ENCODE measurements around the gene MEAK7.

MEAK7 gene

DNA sequence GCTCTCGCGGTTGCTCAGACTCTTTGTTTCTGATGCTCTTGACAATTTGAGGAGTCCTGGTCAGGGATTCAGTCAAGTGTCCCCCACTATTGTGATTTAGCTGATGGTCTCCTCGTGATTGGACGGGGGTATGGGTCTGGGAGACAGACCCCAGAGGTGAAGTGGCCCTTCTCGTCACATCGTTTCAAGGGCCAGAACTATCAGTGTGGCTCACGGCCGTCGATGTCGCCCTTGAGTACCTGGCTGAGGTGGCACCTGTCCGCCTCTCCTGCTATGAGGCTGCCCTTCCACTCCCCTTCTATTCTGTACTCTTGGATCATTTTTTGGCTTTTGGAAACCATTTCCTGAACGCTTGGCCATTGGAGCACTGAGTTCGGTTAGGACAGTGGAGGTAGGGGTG lies 7.4 kb upstream of the MEAK7 start:
- DNase-seq, result no peak

DNA sequence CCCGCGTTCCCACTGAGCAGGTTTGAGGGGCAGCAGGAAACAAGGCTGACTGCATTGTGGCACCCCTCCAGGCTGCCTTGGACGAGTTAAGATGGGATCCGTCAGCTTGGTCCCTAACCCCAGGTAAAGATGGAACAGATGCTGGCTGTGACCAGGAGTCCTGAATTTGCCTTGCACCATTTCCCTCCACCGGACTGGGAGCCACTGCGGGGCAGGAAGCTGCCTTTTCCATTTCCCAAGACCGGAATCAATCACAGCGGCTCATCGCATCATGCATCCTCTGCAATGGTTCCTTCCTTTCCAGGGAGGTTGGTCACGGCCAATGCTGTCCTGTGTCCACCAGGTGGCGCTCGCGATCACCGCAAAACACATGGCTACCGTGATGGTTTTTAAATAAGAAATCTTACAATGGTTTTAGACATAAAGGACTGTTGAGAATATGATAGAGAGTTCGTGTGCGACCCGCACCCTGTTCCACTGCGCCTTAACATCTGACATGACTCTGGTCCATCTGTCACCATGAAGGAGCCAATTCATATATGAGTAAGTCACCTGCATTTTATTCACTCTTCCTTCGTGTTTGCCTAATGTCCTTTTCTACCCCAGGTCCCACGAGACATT lies 6.8 kb upstream of the MEAK7 start:
- no peak for DNase-seq

DNA sequence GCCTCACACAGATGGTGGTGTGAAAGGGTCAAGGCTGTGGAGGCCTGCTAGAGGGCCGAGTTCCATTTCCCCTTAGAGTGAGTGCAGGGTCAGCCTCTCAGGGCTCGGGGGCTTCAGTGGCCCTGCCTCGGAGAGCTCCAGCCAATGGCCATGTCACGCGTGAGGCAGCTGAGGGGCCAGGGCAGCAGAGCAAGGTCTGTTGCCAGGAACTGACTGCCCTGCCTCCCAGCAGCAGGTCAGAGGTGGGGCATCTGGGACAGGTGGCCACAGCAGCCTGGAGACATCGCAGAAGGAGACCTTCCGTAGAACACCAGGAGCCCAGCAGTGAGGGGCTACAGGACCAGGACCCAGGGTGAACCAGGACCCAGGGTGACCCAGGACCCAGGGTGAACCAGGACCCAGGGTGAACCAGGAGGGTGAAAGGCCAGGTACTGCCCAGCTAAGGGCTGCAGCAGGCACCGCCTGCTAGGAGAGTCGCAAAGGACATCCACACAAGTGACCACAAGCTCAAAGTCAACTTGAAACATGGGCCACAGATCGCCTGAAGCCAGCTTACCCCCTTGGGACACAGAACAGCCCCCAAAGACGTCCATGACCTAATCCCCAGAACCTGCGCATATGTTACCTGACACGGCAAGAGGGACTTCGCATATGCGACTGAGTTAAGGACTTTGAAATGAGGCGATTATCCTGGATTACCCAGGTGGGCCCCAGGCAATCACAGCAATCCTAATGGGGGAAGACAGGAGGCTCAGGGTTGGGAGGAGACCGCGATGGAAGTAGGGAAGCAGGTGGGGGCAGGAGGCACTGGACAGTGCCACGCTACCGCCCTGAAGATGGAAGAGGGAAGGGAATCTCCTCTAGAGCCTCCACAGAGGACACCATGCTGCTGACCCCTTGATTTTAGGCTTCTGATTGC lies 4.8 kb upstream of the MEAK7 start:
- no peak for DNase-seq

DNA sequence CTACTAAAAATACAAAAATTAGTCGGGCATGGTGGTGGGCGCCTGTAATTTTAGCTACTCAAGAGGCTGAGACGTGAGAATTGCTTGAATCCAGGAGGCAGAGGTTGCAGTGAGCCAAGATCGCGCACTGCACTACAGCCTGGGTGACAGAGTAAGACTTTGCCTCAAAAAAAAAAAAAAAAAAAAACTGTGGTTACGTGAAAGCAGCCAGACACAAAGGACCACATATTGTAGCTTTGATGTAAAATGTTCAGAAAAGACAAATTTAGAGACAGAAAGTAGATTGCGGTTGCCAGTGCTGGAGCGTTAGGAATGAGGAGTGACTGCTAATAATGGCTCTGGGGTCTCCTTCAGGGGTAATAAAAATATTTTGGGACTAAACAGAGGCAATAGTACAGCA lies 4.0 kb upstream of the MEAK7 start:
- DNase-seq, result no peak

DNA sequence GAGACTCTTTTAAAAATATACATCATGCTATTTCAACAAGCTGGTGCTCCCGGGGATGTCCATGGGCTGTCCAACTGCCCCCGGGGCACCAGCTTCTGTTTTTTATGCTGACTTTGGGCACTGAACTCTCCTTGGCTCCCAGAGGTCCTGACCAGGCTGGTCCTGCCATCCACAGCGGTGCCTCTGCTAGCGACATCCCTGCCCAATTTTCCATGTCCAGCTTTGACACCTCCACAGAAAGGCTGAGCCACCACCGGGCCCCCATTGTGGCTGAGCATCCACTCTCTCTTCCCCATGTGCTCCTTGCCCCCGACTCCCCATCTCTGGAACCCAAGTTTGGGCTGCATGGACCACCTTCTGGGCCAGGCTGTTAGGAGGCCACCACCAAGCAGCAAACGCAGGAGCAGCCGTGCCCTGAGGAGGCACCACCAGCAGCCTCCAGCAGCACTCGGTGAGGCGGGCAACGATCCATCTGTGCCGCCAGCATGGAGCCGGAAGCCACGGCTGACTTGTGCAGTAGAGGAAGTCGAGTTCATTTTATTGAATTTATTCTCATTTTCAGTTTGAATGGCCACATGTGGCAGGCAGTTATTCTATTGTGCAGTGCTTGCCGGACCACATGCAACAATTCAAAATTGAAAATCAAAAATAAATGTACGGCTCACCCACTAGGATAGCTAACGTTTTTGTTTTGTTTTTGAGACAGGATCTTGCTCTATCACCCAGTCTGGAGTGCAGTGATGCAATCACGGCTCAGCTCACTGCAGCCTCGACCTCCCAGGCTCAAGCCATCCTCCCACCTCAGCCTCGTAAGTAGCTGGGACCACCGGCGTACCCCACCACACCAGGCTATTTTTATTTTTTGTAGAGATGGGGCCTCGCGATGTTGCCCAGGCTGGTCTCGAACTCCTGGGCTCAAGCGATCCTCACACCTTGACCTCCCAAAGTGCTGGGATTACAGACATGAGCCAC lies 2.8 kb upstream of the MEAK7 start:
- DNase-seq, result no peak

DNA sequence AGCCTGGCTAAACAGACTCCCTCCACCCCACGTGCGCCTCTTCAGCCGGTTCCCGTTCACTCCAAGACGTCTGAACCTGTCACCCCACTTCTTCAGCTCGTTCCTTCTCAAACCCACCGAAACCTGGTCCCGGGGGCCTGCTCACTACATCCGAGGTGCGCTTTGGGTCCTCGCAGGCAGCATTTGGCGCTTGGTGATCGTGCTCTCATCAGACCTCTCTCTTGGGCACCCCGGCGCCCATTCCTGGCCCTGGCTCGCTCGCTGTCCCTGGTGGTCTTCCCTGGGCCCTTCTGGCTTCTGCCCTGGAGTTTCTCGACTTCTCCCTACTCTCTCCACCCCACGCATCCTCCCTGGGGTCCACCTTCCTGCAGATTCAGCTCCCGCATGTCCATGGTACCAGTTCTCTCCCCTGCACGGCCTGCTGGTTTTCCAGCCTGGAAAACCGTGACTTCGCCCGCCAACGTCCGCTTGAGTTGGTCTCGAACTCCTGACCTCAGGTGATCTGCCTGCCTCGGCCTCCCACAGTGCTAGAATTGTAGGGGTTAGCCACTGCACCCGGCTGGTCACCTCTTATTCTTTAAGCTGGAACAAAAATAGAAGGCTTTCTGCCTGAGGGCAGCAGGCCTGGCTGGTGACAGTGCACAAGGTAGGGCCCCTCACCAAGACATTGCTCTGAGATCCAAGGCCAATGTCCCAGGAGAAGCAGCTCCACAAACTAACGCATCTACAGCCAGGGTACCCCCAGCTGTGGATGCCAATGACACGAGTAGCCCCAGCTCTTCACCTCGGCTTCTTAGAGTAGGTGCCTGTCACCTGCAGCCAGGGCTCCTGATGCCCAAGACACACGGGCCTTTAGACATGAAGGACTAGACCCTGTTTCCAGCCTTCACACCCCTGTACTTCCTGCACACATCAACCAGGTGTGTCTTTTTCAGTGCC lies 1.1 kb upstream of the MEAK7 start:
- no peak for DNase-seq

DNA sequence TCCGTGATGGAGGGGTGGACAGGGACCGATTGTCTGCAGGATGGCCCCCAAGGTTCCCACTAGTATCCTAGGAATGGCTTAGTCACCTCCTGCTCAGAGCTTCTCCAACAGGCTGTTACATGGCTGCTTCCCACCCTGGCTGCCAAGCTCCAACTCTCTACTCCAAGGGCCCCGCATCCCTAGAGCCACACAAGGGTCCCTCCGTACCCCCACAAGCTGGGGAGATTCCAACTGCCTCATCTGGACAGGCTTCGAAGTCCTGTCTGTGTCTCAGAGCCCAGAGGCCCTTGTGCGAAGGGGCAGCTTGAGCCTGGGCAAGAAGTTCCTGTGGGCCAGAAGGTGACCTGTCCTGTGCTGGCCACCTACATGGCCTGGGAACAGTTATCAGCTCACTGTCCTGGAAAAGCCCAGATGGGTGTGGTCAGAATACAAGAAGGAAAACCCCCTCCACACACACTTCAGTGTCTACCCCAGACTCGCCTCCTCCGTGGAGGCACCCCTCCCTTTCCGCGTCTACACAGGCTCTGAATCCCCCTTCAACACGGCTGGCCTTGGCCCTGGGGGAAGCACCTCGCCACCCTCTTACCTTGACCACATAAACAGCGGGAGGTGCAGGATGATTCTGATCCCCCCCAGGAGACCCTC lies 586 bp downstream of the MEAK7 start:
- DNase-seq, result no peak

DNA sequence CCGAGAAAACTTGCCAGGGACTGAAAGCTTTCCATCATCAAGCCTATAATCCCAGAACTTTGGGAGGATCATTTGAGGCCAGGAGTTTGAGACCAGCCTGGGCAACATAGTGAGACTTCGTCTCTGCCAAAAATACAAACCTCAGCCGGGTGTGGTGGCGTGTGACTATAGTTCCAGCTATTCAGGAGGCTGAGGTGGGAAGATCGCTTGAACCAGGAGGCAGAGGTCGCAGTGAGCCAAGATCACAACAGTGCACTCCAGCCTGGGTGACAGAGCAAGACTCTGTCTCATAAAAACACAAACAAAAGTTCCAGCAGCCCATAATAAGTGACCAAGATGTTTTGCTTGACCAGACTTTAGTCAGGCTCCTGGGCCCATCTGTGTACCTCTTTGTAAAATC lies 1.9 kb downstream of the MEAK7 start:
- DNase-seq, result no peak

DNA sequence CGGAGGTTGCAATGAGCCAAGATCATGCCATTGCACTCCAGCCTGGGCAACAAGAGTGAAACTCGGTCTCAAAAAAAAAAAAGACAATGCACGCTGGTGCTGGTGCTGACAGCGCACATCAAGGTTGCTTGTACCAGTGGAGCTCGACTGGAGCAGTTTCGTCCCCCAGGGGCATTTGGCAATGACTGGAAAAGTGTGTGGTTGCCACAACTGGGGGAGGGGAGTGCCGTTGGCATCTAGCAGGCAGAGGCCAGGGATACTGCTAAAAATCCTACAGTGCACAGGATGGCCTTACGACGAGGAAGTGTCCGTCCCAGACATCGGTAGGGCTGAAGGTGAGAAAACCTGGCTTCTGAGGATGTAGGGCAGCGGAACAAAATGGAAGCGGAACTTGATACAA lies 2.4 kb downstream of the MEAK7 start:
- DNase-seq, result no peak

DNA sequence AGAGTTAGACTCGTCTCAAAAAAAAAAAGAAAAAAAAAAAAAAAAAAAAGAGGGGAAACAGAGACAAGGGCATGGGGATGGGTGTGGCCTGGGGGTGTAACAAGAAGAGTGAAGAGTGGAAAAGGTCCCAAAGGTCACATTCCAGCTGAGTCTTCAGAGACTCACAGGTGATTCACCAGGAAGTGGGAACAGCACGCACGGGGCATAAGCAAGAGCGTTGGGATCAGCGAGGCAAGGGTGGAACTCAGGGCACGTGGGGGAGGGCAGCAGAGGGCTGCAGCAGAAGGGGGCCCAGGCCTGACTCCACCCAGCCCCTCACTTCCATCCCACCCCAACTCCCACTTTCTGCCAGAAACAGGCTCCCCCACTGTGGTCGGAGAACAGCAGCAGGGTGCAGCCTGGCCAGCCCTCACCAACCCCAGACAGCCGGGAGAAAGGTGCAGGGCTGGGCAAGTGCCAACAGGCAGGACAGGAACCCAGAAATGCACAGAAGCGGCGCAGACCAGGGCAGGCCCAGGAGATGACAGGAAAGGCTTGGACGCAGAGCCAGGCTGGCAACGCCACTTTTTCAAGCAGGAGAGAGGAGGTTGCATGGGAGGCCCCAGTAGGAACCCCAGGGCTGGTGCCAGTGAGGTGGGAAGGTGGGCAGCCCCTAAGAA lies 3.3 kb downstream of the MEAK7 start:
- no peak for DNase-seq

DNA sequence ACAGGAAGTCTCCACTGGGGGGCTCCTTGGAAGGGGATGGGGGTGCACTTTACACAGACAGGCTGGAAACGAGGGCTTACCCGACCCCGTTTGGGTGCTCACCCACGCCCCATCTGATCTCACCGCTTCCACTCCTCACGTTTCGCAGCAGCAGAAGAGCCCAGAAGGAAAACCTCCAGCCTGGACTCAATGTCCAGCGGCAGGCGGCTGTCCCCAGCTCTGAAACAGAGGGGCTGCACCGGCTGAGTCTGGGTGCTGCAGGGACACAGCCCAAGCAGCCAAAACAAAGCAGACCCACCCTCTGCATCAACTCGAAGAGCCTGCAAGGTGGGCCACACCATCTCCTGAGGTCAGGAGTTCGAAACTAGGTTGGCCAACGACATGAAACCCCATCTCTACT lies 3.9 kb downstream of the MEAK7 start:
- DNase-seq, result no peak

DNA sequence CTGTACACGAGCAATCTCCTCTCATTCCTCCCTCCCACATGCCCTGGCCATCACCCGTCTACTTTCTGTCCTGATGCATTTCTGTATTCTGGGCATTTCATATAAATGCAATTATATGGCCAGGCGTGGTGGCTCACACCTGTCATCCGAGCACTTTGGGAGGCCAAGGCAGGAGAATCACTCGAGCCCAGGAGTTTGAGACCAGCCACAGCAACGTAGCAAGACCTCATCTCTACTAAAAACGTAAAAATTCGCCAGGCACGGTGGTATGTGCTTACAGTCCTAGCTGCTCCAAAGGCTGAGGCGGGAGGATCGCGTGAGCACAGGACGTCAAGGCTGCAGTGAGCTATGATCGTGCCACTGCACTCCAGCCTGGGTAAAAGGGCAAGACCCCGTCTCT lies 4.8 kb downstream of the MEAK7 start:
- DNase-seq, result no peak

DNA sequence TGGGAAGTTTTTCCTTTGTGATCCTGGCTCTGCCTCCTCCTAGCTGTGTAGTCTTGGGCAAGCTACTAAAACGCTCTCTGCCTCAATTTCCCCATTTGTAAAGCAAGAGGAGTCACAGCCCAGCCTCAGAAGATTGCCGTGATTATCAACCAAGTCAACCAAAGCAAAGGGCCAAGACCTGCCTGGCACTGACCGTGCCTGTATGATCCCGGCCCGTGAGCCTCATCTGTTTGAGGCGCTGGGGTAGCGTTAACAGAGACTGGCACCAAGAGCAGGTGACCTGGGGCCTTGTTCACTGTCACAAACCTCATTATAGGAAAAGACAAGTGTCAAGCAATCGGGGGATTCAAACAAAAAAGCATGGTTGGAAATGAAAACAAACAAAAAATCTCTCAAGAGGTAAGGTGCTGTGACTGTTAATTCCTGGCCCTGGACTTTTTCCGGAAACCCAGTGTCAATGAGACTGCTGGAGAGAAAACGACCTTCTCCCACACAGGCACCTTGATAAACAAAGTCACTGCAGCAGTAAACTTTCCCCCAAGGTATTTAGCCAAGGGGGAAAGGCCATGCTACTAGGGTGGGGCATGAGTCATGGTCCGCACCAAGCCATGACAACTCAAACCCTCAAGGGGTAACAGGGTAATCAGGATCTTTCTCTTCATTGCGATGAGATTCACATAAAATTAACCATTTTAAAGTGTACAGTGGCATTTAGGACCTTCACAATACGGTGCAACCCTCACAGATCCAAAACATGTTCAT lies 5.4 kb downstream of the MEAK7 start:
- DNase-seq, result no peak

DNA sequence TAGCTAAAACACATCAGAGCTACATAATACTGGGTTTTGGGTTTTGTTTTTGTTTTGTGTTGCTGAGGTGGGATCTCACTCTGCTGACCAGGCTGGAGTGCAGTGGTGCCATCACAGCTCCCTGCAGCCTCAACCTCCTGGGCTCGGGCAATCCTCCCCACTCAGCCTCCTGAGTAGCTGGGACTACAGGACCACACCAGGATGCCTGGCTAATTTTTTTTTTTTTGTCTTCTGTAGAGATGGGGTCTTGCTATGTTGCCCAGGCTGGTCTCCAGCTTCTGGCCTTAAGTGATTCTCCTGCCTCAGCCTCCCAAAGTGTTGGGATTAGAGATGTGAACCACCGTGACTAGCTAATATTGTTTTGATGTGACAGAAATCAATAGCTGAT lies 6.2 kb downstream of the MEAK7 start:
- DNase-seq, result no peak

DNA sequence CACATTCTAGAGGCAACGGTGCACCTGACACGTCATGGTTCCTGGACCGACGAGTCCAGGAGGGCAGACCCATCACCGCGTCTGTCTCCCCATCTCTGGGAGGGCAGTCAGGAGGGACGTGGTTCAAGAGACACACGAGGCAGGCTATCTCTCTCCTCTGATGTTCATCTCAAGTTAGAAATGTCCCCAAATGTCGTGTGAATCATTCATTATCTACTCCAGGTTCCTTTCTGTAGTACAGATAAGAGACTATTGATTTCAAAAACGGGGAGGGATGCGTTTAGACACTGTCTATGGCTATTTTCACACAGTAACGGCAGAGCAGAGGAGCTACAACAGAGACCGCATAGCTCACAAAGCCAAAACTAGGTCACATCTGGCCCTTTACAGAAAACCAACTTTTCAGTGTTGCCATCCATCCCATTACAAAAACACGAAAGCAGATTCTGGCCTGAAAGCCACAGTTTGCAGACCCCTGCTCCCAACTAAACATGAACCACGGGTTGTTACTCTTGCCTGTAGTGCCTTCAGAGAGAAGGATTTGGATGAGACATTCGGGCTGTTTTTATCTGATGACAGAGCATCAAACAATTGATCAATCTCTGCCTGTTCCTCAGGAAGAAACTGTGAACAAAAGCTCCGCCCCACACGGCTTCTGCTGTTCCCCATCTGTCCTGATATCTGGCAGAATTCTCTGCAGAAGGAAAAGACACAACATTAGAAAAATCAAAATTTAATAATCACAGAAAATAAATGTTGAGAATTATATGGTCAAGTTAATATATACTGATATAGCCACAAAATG lies 6.8 kb downstream of the MEAK7 start:
- DNase-seq, result no peak

DNA sequence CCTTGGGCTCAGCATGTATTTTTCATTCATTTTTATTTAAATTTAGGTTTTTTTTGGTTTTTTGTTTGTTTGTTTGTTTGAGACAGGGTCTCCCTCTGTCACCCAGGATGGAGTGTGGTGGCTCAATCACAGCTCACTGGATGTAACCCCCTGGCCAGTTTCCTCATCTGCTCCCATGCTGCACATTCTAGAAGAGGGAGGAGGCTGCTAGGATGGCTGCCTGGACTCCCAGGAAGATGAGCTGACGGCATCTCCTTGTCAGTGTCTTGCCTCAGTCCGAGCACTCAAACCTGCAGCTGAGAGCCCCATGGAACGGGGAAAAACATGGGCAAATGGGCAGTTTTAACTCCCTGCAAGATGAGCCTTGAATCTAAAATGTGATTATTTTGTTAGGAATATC lies 7.5 kb downstream of the MEAK7 start:
- no peak for DNase-seq

DNA sequence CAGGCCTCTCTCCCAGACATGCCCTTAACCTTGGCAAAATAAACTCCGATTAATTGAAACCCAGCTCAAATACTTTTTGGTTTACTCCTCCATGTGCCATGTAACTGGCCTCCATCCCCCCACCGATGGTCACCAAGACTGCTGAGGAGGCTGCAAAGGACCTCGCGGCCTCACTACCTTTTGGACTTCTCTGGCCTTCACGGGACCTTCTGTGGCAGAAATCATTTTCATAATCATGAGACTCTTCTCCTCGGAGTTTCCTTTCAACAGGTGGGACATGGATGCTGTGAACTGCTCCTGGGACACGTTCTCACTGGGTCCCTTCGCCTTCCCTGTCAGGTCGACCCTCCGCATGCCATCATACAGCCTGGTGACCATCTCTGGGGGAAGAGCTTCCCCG lies 9.0 kb downstream of the MEAK7 start:
- DNase-seq, result no peak

DNA sequence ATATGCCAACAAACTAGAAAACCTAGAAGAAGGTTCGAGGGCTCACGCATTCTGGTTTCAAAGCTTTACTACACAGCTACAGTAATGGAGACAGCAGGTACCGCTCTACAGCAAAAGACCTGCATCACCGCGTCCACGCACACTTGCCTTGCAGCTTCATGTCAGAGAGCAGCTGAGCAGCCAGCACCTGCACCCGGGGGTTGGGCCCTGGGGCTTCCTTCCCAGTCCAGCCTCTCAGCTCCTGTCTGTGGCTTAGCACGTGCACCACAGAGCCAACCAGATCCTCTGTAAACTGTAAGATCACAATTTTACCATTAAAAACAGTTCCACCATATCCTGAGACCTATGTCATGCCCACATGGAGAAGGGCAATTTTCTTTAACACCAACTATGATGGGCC lies 15.3 kb downstream of the MEAK7 start:
- no peak for DNase-seq

DNA sequence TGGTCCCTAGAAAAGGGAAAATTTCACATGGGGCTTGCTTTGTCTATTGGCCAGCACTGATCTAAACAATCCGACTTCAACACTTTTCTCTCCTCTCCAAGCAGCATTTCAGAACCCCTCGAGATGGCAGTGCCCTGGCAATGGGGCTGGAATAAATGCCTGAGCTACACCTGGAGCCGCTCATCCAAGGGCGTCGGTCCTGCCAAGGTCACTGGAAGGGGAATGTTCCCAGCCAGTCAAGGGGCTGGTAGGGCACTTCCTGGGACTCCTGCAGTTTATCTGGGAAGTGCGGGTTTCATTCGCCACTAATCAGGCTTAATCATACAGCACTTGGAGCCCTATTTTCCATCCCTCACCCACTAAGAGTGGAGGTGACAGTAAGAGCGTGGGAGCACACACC lies 17.1 kb downstream of the MEAK7 start:
- no peak for DNase-seq

All from SIG-M5 (cell line).